HCT116 (cell line): ENCODE results near the gene ARHGAP42. TPM values are rescaled to one million over a fixed set of nuclear protein-coding genes. Genes with fewer than 3 reads are reported as not detected.

ENCODE experiments used
- ATAC-seq: fragments of 200-7000 bp; cut with Tn5 transposase; 2 replicates; pipeline ENCODE4 v1.9.1; 2020; ENCODE audit warnings: mild to moderate bottlenecking, moderate library complexity
- BruUV-seq: library from RNA; stranded (reverse); fragments of 400-500 nt; replicated peaks from 2 replicates; lab custom pipeline; 2021; lab: Mats Ljungman, UMichigan
- CTCF ChIA-PET: fragments of 300-600 bp; sonication (Branson Sonifier 250); formaldehyde crosslinking; loops from one replicate; lab custom pipeline; 2021; ENCODE audit warnings: antibody characterized with exemption; lab: Charles Lee
- POLR2A ChIA-PET: fragments of 300-600, 350-600 bp; sonication (Branson Sonifier 250); formaldehyde crosslinking; loops from one replicate; lab custom pipeline; 2021; ENCODE audit warnings: antibody characterized with exemption; lab: Charles Lee
- RAD21 ChIA-PET, 2 experiments: fragments of 300-600 bp; sonication (Branson Sonifier 250); formaldehyde crosslinking; loops; one replicate each; lab custom pipeline; 2023; ENCODE audit warnings: low total read pairs in 2 of 2; ENCODE audit not compliant: uncharacterized antibody in 2 of 2, unreplicated experiment in 2 of 2, low non-redundant PET in 1 of 2; lab: Charles Lee
- DNase-seq: peaks from one replicate; pipeline ENCODE4 v3.0.0-alpha.2; 2010; ENCODE audit warnings: low read depth, low spot score
- H2AFZ ChIP-seq: fragments of 200-600 bp; shearing (Covaris generic), sonication (generic); 2 replicates; pipeline ENCODE4 v1.6.1; 2017; ENCODE audit warnings: low read depth, mixed run types, mixed read lengths, antibody characterized with exemption, low read length; ENCODE audit not compliant: poor library complexity, severe bottlenecking
- H3K27ac ChIP-seq: 2 replicates; pipeline ENCODE4 v1.5.1; 2012; ENCODE audit warnings: low read depth, low read length
- H3K27me3 ChIP-seq: fragments of 200-600 bp; sonication (generic); 2 replicates; pipeline ENCODE4 v1.6.1; 2016; ENCODE audit warnings: mixed run types, low read length, mixed read lengths; ENCODE audit not compliant: insufficient read depth
- H3K36me3 ChIP-seq, 2 experiments: fragments of 200-500 bp in 1 of 2; fragments of 200-600 bp in 1 of 2; sonication (Bioruptor generic) in 1 of 2; sonication (generic) in 1 of 2; 2 replicates each; pipeline versions ENCODE4 v1.5.1 to v1.6.1; 2014 to 2016; ENCODE audit warnings: low read length in 2 of 2, inconsistent platforms in 1 of 2, mixed read lengths in 1 of 2, mixed run types in 1 of 2; ENCODE audit not compliant: insufficient read depth in 2 of 2, control insufficient read depth in 1 of 2
- H3K4me1 ChIP-seq, 2 experiments: fragments of 200-600 bp in 1 of 2; sonication (generic) in 1 of 2; 2 replicates each; pipeline versions ENCODE4 v1.5.1 to v1.6.1; 2012 to 2017; ENCODE audit warnings: low read length in 2 of 2, inconsistent platforms in 1 of 2, mild to moderate bottlenecking in 1 of 2, mixed read lengths in 1 of 2, mixed run types in 1 of 2, moderate library complexity in 1 of 2; ENCODE audit not compliant: insufficient read depth in 2 of 2, control insufficient read depth in 1 of 2
- H3K4me2 ChIP-seq: fragments of 200-600 bp; sonication (generic); 2 replicates; pipeline ENCODE4 v1.6.1; 2017; ENCODE audit warnings: mixed run types, low read length, mixed read lengths
- H3K4me3 ChIP-seq, 2 experiments: fragments of 200-600 bp in 1 of 2; sonication (generic) in 1 of 2; replicated peaks in 1 of 2; 2 replicates each; pipeline ENCODE4 v1.5.1; 2011 to 2016; ENCODE audit warnings: low read length in 2 of 2, control low read depth in 1 of 2, low read depth in 1 of 2, mild to moderate bottlenecking in 1 of 2, mixed read lengths in 1 of 2, mixed run types in 1 of 2
- H3K79me2 ChIP-seq: fragments of 200-600 bp; sonication (generic); 2 replicates; pipeline ENCODE4 v1.6.1; 2017; ENCODE audit warnings: mild to moderate bottlenecking, mixed run types, low read length, moderate library complexity, mixed read lengths; ENCODE audit not compliant: insufficient read depth
- H3K9ac ChIP-seq: fragments of 200-600 bp; sonication (generic); 2 replicates; pipeline ENCODE4 v1.6.1; 2016; ENCODE audit warnings: low read length, mixed read lengths
- H3K9me2 ChIP-seq: fragments of 200-600 bp; sonication (generic), shearing (Covaris generic); 2 replicates; pipeline ENCODE4 v1.6.1; 2017; ENCODE audit warnings: mixed run types, mild to moderate bottlenecking, moderate library complexity; ENCODE audit not compliant: insufficient read depth
- H3K9me3 ChIP-seq, 2 experiments: fragments of 200-500 bp in 1 of 2; fragments of 200-600 bp in 1 of 2; sonication (Bioruptor generic) in 1 of 2; sonication (generic) in 1 of 2; 2 replicates each; pipeline ENCODE4 v1.6.1; 2014 to 2017; ENCODE audit warnings: low read length in 2 of 2, mixed read lengths in 2 of 2, inconsistent platforms in 1 of 2, low read depth in 1 of 2, mild to moderate bottlenecking in 1 of 2, mixed run types in 1 of 2, moderate library complexity in 1 of 2; ENCODE audit not compliant: control insufficient read depth in 1 of 2, insufficient read depth in 1 of 2
- H4K20me1 ChIP-seq: fragments of 200-600 bp; sonication (generic), shearing (Covaris generic); 2 replicates; pipeline ENCODE4 v1.6.1; 2017; ENCODE audit warnings: mixed run types, mild to moderate bottlenecking, moderate library complexity; ENCODE audit not compliant: insufficient read depth
- CTCF ChIP-seq, 3 experiments: fragments of 200-600 bp in 1 of 3; sonication (generic) in 1 of 3; IDR thresholded peaks in 2 of 3; conservative IDR thresholded peaks in 1 of 3; 2 replicates each; pipeline ENCODE4 v1.5.1; 2012 to 2017; ENCODE audit warnings: low read depth in 2 of 3, low read length in 2 of 3, antibody characterized with exemption in 1 of 3, borderline replicate concordance in 1 of 3, control low read depth in 1 of 3, mild to moderate bottlenecking in 1 of 3, mixed read lengths in 1 of 3, mixed run types in 1 of 3, moderate library complexity in 1 of 3; ENCODE audit not compliant: insufficient read depth in 1 of 3
- ELF1 ChIP-seq: IDR thresholded peaks from 2 replicates; pipeline ENCODE4 v1.6.1; 2012; ENCODE audit warnings: low read depth, borderline replicate concordance
- EZH2 ChIP-seq: fragments of 200-600 bp; sonication (generic); IDR thresholded peaks from 2 replicates; pipeline ENCODE4 v1.6.1; 2017; ENCODE audit warnings: antibody characterized with exemption, mixed run types
- EZH2phosphoT487 ChIP-seq: fragments of 200-600 bp; IDR thresholded peaks from 2 replicates; pipeline ENCODE4 v1.6.1; 2018; ENCODE audit warnings: antibody characterized with exemption, borderline replicate concordance
- FOSL1 ChIP-seq: IDR thresholded peaks from 2 replicates; pipeline ENCODE4 v1.6.1; 2012; ENCODE audit warnings: low read depth
- POLR2A ChIP-seq: IDR thresholded peaks from 2 replicates; pipeline ENCODE4 v1.7.0; 2011; ENCODE audit warnings: borderline replicate concordance; ENCODE audit not compliant: insufficient read depth, insufficient read length; ENCODE audit errors: extremely low read depth
- POLR2AphosphoS5 ChIP-seq: IDR thresholded peaks from 2 replicates; pipeline ENCODE4 v1.6.1; 2011; ENCODE audit warnings: mild to moderate bottlenecking, low read depth, low read length, moderate library complexity
- RAD21 ChIP-seq: IDR thresholded peaks from 2 replicates; pipeline ENCODE4 v1.6.1; 2012; ENCODE audit warnings: low read depth, mild to moderate bottlenecking
- TCF7L2 ChIP-seq: IDR thresholded peaks from 2 replicates; pipeline ENCODE4 v1.7.0; 2011; ENCODE audit warnings: borderline replicate concordance, inconsistent platforms; ENCODE audit not compliant: insufficient read depth, insufficient read length; ENCODE audit errors: extremely low read depth
- ZFX ChIP-seq: fragments of 450-650 bp; IDR thresholded peaks from 2 replicates; pipeline ENCODE4 v1.6.1; 2017
- intact Hi-C: fragments of 100-400 bp; cut with micrococcal nuclease; formaldehyde crosslinking; loops from 2 replicates; pipeline ENCODE4 v1.10.0; 2022
- total RNA-seq: library from RNA; stranded (reverse); gene quantifications from one replicate; pipeline ENCODE4 v1.2.1, GENCODE V29; 2021; ENCODE audit not compliant: unreplicated experiment
- TF ChIP-seq, protein P1 (sequence below): IDR thresholded peaks from 2 replicates; pipeline ENCODE4 v1.6.1; 2012

ARHGAP42 gene
- total RNA-seq, 1 experiment from 2014 or later: 12.3 TPM

DNA sequence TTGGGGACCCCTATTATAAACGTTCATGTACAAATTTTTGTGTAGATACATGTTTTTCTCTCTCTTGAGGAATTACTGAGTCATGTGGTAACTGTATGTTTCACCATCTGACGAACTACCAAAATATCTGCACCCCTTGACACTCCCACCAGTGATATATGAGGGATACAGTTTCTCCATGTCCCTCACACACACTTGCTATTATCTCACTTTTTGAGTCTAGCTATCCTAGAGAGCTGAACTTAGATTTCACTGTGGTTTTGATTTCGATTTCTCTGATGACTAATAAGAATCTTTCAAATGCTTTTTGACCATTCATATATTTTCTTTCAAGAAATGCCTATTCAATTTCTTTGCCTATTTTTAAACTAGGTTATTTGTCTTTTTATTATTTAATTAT lies 242.3 kb downstream of the ARHGAP42 start:
- ChIA-PET CTCF (interaction anchor here (5.6 kb wide), 1 partner anchor 352 kb away, joined by 28 read pairs; no protein-coding TSS in a partner anchor), RAD21 (no interaction called here), POLR2A (no interaction called here)
- no peak for DNase-seq
- intact Hi-C loops: no loop called here
- BruUV-seq: no TSS peak
- Histone ChIP-seq H3K9me3 (no peaks in the 10 kb centered on the region), H3K27ac (no peak overlapping the region), H3K4me3 (no peak overlapping the region), H3K36me3 (no peaks in the 10 kb centered on the region), H4K20me1 (0 out of 2 replicates have a peak, but pooled peaks cover 4% of the 10 kb centered on the region), H3K9ac (no peak overlapping the region), H2AFZ (no peak overlapping the region), H3K4me2 (no peak overlapping the region), H3K4me1 (peaks cover 4 to 33% of the 10 kb centered on the region in 2 experiments; a peak in 3 of 4 replicates), H3K9me2 (no peaks in the 10 kb centered on the region), H3K79me2 (no peaks in the 10 kb centered on the region), H3K27me3 (no peaks in the 10 kb centered on the region)
- no peak for ATAC-seq
- TF ChIP-seq ELF1 (no peak), EZH2phosphoT487 (no peak), ZFX (no peak)

GRCh38 chr11:100930185-100930778 lies 243.2 kb downstream of the ARHGAP42 start:
- DNase-seq: peak; percentile 47
- RAD21 ChIA-PET: no interaction called here

More at GRCh38 chr11:100930185-100930778, 243.2 kb downstream of the ARHGAP42 start:
- H3K4me1 ChIP-seq: peaks cover 4 to 33% of the 10 kb centered on the region in 2 experiments; a peak in 3 of 4 replicates
- H3K79me2 ChIP-seq: no peaks in the 10 kb centered on the region
- no peak overlapping the region for H3K4me3 ChIP-seq
- no peak overlapping the region for H3K4me2 ChIP-seq
- H3K9me2 ChIP-seq: no peaks in the 10 kb centered on the region
- no peak overlapping the region for H3K27ac ChIP-seq
- H2AFZ ChIP-seq: no peak overlapping the region
- ChIA-PET CTCF (interaction anchor here (5.6 kb wide), 1 partner anchor 353 kb away, joined by 28 read pairs; no protein-coding TSS in a partner anchor), POLR2A (no interaction called here)
- H3K9ac ChIP-seq: no peak overlapping the region
- H3K36me3 ChIP-seq: no peaks in the 10 kb centered on the region
- intact Hi-C loops: loop anchor here (2.0 kb wide), 1 partner anchor 247 kb away; no protein-coding TSS in a partner anchor
- H3K9me3 ChIP-seq: no peaks in the 10 kb centered on the region
- H4K20me1 ChIP-seq: 0 out of 2 replicates have a peak, but pooled peaks cover 4% of the 10 kb centered on the region
- no TSS peak for BruUV-seq
- no peak for TF ChIP-seq POLR2AphosphoS5
- TF ChIP-seq CTCF (IDR thresholded peaks at IDR 0.05 in 2 of 3, conservative IDR thresholded peaks at IDR 0.05 in 1 of 3; ENCODE audit: borderline replicate concordance in 1 of 3, insufficient read depth in 1 of 3, low read depth in 2 of 3, low read length in 2 of 3): peak; percentile 46 to 80 (median 47); a peak in 4 of 6 replicates
- no peak for TF ChIP-seq FOSL1
- TF ChIP-seq POLR2A: no peak
- TF ChIP-seq, protein P1, sequence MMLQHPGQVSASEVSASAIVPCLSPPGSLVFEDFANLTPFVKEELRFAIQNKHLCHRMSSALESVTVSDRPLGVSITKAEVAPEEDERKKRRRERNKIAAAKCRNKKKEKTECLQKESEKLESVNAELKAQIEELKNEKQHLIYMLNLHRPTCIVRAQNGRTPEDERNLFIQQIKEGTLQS: no peak
- TF ChIP-seq EZH2: no peak
- TF ChIP-seq TCF7L2: no peak
- TF ChIP-seq RAD21: peak; percentile 69
- ATAC-seq: peak; percentile 72
- H3K27me3 ChIP-seq: no peaks in the 10 kb centered on the region
